Colonic mucosa (tissue), 4 donors: ENCODE data around the gene NR3C1. TPM values are rescaled to one million over a fixed set of nuclear protein-coding genes. Genes with fewer than 3 reads are reported as not detected.
"Not testable (repeated sequence)": the region's sequence is repeated elsewhere in the genome, so short reads cannot be mapped to it uniquely, and the experiment has no call there.

Source experiments
- DNase-seq: peaks from one replicate; pipeline ENCODE4 v3.0.0-alpha.2; 2020
- H3K27ac ChIP-seq: fragments of 200-600 bp; one replicate; pipeline ENCODE4 v1.8.0; 2021
- H3K27me3 ChIP-seq: fragments of 200-600 bp; one replicate; pipeline ENCODE4 v1.8.0; 2021
- H3K36me3 ChIP-seq: fragments of 200-600 bp; one replicate; pipeline ENCODE4 v1.8.0; 2021
- H3K4me1 ChIP-seq: fragments of 200-600 bp; one replicate; pipeline ENCODE4 v1.8.0; 2021; ENCODE audit warnings: mild to moderate bottlenecking
- H3K4me3 ChIP-seq: fragments of 200-600 bp; one replicate; pipeline ENCODE4 v1.8.0; 2021
- H3K9ac ChIP-seq, 2 donors: one replicate each; pipeline ENCODE4 v1.7.0; 2013; ENCODE audit warnings: control low read depth in 2 of 2, low read depth in 2 of 2, low read length in 2 of 2
- H3K9me3 ChIP-seq: fragments of 200-600 bp; one replicate; pipeline ENCODE4 v1.8.0; 2021
- intact Hi-C: fragments of 100-400 bp; cut with DNase I; formaldehyde crosslinking; loops from one replicate; pipeline ENCODE4 v1.14.1; 2022
- total RNA-seq, 2 donors: library from RNA; stranded (reverse); fragmentation: NEBNext Ultra II Directional in 1 of 2; extraction: Animal tissue kit (Norgen Biotek cat#: 25700) in 1 of 2; gene quantifications; one replicate each; pipeline ENCODE4 v1.2.1, GENCODE V29; 2021
- TF ChIP-seq, protein P1 (sequence below): fragments of 200-600 bp; IDR thresholded peaks from one replicate; pipeline ENCODE4 v1.8.0; 2022; ENCODE audit warnings: antibody characterized with exemption, mild to moderate bottlenecking
- donor health status: healthy.
- donor health status: DM: no; HTN: no; CAD: no.
- donor health status: DM: no; HTN: no; CAD: no.

Gene NR3C1
- total RNA-seq, 2 donors from 2014 or later, result 13.0 to 23.5 TPM

DNA sequence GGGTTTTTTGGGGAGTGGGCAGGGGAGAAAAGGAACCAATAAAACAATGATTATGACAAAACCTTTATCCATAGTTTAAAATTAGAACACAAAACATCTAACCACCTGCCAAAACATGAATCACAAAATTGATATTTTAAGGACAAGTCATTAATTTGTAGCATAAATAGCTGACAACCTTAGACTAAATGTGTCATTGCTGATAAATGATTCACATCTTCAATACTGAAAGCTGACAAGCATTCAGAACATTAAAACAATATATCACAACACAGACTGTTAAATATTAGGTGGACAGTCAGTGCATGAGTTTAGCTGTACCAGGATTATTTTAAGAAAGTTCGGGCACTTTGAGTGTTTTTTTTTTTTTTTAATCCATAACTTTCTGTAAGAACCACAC lies 71.5 kb downstream of the NR3C1 start:
- no peak overlapping the region for H3K27ac ChIP-seq
- H3K27me3 ChIP-seq, result no peaks in the 10 kb centered on the region
- H3K9me3 ChIP-seq, result no peaks in the 10 kb centered on the region
- TF ChIP-seq, protein P1, sequence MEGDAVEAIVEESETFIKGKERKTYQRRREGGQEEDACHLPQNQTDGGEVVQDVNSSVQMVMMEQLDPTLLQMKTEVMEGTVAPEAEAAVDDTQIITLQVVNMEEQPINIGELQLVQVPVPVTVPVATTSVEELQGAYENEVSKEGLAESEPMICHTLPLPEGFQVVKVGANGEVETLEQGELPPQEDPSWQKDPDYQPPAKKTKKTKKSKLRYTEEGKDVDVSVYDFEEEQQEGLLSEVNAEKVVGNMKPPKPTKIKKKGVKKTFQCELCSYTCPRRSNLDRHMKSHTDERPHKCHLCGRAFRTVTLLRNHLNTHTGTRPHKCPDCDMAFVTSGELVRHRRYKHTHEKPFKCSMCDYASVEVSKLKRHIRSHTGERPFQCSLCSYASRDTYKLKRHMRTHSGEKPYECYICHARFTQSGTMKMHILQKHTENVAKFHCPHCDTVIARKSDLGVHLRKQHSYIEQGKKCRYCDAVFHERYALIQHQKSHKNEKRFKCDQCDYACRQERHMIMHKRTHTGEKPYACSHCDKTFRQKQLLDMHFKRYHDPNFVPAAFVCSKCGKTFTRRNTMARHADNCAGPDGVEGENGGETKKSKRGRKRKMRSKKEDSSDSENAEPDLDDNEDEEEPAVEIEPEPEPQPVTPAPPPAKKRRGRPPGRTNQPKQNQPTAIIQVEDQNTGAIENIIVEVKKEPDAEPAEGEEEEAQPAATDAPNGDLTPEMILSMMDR, result no peak
- H3K36me3 ChIP-seq, result no peaks in the 10 kb centered on the region
- intact Hi-C loops, result no loop called here
- no peak overlapping the region for H3K4me3 ChIP-seq
- no peaks in the 10 kb centered on the region for H3K4me1 ChIP-seq
- no peak overlapping the region for H3K9ac ChIP-seq
- no peak for DNase-seq

DNA sequence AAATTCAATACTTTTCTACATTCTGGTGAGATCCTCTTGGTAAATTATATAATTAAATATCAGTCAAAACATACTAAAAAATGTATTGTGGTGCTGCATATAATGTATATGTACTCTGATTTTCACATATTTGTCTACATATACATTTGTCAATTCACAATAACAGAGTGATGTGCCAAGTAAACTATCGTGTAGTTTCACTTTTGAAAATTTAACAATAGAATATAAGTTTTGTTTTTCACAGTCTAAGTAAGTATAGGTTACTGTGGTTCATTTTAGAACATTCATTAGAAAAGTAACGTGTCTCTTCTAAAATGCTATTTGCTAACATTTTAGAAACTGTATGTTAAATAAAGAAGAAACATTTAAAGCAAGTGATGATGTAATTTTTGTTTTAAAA lies 73.6 kb downstream of the NR3C1 start:
- intact Hi-C loops, result no loop called here

DNA sequence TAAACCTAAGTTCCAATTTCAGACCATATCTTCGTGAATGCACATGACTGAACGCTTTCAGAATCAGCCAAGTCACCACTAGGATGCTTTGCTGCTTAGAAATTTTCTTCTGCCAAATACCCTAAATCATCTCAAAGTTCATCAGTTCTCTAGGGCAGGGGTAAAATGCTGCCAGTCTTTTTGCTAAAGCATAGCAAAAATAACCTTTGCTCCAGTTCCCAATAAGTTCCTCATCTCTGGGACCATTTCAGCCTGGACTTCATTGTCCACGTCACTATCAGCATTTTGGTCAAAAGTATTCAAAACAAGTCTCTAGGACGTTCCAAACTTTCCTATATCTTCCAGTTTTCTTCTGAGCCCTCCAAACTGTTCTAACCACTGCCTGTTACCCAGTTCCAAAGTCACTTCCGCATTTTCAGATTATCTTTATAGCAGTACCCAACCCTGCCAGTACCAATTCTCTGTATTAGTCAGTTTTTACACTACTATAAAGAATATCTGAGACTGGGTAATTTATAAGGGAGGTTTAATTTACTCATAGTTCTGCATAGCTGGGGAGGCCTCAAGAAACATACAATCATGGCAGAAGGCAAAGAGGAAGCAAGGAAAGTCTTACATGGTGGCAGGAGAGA lies 74.8 kb downstream of the NR3C1 start:
- intact Hi-C loops, result no loop called here
- H3K4me3 ChIP-seq, result no peak overlapping the region

More for the DNA sequence above, 73.6 kb downstream of the NR3C1 start:
- Histone ChIP-seq H3K27me3 (no peaks in the 10 kb centered on the region), H3K9me3 (no peaks in the 10 kb centered on the region), H3K4me3 (no peak overlapping the region), H3K4me1 (no peaks in the 10 kb centered on the region), H3K9ac (no peak overlapping the region), H3K27ac (no peak overlapping the region), H3K36me3 (no peaks in the 10 kb centered on the region)
- TF ChIP-seq, protein P1, result no peak
- DNase-seq, result no peak

DNA sequence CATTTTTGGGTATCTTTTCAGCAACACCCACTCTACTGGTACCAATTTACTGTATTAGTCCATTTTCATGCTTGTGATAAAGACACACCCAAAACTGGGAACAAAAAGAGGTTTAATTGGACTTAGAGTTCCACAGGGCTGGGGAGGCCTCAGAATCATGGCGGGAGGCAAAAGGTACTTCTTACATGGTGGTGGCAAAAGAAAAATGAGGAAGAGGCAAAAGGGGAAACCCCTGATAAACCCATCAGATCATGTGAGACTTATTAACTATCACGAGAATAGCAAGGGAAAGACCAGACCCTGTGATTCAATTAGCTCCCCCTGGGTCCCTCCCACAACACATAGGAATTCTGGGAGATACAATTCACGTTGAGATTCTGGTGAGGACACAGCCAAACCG lies 78.4 kb downstream of the NR3C1 start:
- H3K27ac ChIP-seq, DNase-seq, H3K4me1 ChIP-seq, H3K9ac ChIP-seq, H3K36me3 ChIP-seq, intact Hi-C loops, H3K27me3 ChIP-seq, H3K4me3 ChIP-seq, H3K9me3 ChIP-seq: not testable (repeated sequence)

More for the DNA sequence above, 74.8 kb downstream of the NR3C1 start:
- TF ChIP-seq, protein P1, result no peak
- Histone ChIP-seq H3K9ac (no peak overlapping the region), H3K27ac (no peak overlapping the region), H3K4me1 (no peaks in the 10 kb centered on the region), H3K36me3 (no peaks in the 10 kb centered on the region), H3K9me3 (no peaks in the 10 kb centered on the region), H3K27me3 (no peaks in the 10 kb centered on the region)
- no peak for DNase-seq

DNA sequence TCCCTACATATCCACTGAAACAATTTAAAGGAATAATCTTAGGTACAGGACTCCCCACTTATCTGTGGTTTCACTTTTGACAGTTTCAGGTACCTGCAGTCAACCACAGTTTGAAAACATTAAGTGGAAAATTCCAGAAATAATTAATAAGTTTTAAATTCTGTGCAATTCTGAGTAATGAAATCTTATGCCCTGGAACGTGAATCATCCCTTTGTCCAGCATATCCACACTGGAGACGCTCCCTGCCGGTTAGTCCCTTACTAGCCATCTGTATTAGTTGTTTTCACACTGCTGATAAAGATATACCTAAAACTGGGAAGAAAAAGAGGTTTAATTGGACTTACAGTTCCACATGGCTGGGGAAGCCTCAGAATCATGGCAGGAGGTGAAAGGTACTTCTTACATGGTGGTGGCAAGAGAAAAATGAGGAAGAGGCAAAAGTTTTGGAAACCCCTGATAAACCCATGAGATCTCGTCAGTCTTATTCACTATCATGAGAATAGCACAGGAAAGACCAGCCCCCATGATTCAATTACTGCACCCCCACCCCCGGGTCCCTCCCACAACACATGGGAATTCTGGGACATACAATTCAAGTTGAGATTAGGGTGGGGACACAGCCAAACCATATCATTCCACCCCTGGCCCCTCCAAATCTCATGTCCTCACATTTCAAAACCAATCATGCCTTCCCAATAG lies 80.4 kb downstream of the NR3C1 start:
- H3K9ac ChIP-seq, H3K4me3 ChIP-seq, H3K27me3 ChIP-seq, H3K9me3 ChIP-seq, H3K36me3 ChIP-seq, intact Hi-C loops, DNase-seq, H3K4me1 ChIP-seq, H3K27ac ChIP-seq: not testable (repeated sequence)

DNA sequence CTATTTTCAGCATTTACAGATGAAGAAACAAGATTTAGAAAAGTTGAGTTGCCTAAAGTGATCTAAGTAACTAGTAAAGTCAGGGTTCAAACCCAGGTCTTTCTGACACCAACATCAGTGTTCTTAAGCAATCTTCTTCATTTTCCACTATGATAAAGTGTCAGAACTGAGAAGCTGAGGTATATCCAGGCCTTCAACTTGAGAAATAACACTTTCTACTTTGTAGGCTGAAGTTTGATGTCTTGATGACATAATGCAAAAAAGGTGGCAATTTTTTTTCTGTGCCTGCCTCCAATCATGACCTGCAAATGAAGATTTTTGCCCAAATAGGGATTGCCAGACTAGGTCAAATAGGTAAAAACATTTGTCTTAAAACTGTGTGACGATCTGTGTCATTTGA lies 81.3 kb downstream of the NR3C1 start:
- H3K9me3 ChIP-seq, result no peaks in the 10 kb centered on the region
- TF ChIP-seq, protein P1, result no peak
- H3K4me3 ChIP-seq, result no peak overlapping the region
- H3K36me3 ChIP-seq, result no peaks in the 10 kb centered on the region
- no peaks in the 10 kb centered on the region for H3K4me1 ChIP-seq
- H3K27ac ChIP-seq, result no peak overlapping the region
- H3K27me3 ChIP-seq, result no peaks in the 10 kb centered on the region
- no peak for DNase-seq
- no peak overlapping the region for H3K9ac ChIP-seq
- intact Hi-C loops, result no loop called here
